GM10847 (cell line): ENCODE measurements around the gene TNFRSF14.

Source experiments
- POLR2A ChIP-seq: IDR thresholded peaks from 2 replicates; pipeline ENCODE4 v1.6.1; 2011; ENCODE audit not compliant: insufficient read length; ENCODE audit errors: extremely low read depth

The TNFRSF14 gene

GRCh38 chr1:2586154-2587070 is 30.2 kb downstream of the TNFRSF14 start, which contains the start of gene PRXL2B:
PRXL2B (plus strand) TSS chr1:2586777; CDS start chr1:2586886, 109 bp downstream.
- peak; percentile 65 for TF ChIP-seq POLR2A

- TF ChIP-seq POLR2A, result no peak
Observed at GRCh38 chr1:2587071-2587859, 31.1 kb downstream of the TNFRSF14 start.

GRCh38 chr1:2587860-2588571 is 31.8 kb downstream of the TNFRSF14 start:
- TF ChIP-seq POLR2A, result no peak

- TF ChIP-seq POLR2A, result no peak
Observed at GRCh38 chr1:2588661-2589430, 32.7 kb downstream of the TNFRSF14 start.

GRCh38 chr1:2589431-2590232 is 33.5 kb downstream of the TNFRSF14 start:
- no peak for TF ChIP-seq POLR2A

GRCh38 chr1:2590233-2591141 is 34.3 kb downstream of the TNFRSF14 start:
- no peak for TF ChIP-seq POLR2A

GRCh38 chr1:2591233-2591580 is 35.0 kb downstream of the TNFRSF14 start:
- TF ChIP-seq POLR2A, result no peak

GRCh38 chr1:2591581-2592261 is 35.5 kb downstream of the TNFRSF14 start:
- TF ChIP-seq POLR2A, result no peak

GRCh38 chr1:2592672-2593071 is 36.5 kb downstream of the TNFRSF14 start:
- TF ChIP-seq POLR2A, result no peak

GRCh38 chr1:2593251-2593878 is 37.2 kb downstream of the TNFRSF14 start:
- TF ChIP-seq POLR2A, result no peak

GRCh38 chr1:2594001-2594640 is 38.0 kb downstream of the TNFRSF14 start:
- TF ChIP-seq POLR2A, result no peak
